IMR-90 (cell line): Measurements from ENCODE around the gene NIPAL4. TPM values are rescaled to one million over a fixed set of nuclear protein-coding genes. Genes with fewer than 3 reads are reported as not detected.

Experiments
- ATAC-seq: fragments of 200-7000 bp; cut with Tn5 transposase; 2 replicates; pipeline ENCODE4 v1.9.1; 2020; ENCODE audit warnings: low read depth, mild to moderate bottlenecking, moderate library complexity
- BruUV-seq: library from RNA; stranded (reverse); fragments of 400-500 nt; replicated peaks from 2 replicates; lab custom pipeline; 2021; lab: Mats Ljungman, UMichigan
- CTCF ChIA-PET: fragments of 300-600 bp; formaldehyde crosslinking; extraction: SDS; loops from one replicate; lab custom pipeline; 2021; ENCODE audit warnings: antibody characterized with exemption; lab: Yijun Ruan, JAX
- POLR2A ChIA-PET: fragments of 300-600 bp; sonication (Branson Sonifier 250); formaldehyde crosslinking; loops from one replicate; lab custom pipeline; 2022; ENCODE audit warnings: antibody characterized with exemption; ENCODE audit not compliant: unreplicated experiment; lab: Charles Lee
- DNase-seq: peaks from one replicate; pipeline ENCODE4 v3.0.0; 2013
- H2AFZ ChIP-seq: replicated peaks from 2 replicates; pipeline ENCODE3; 2013; ENCODE audit warnings: low read length, mild to moderate bottlenecking; ENCODE audit not compliant: poor library complexity
- H2AK5ac ChIP-seq: 2 replicates; pipeline ENCODE4 v1.6.1; 2013; ENCODE audit warnings: low read depth, low read length, inconsistent platforms
- H2AK9ac ChIP-seq: replicated peaks from 2 replicates; pipeline ENCODE3; 2013; ENCODE audit warnings: mild to moderate bottlenecking, low read depth, low read length, moderate library complexity; ENCODE audit not compliant: poor library complexity
- H2BK120ac ChIP-seq: 2 replicates; pipeline ENCODE4 v1.6.1; 2013; ENCODE audit warnings: low read depth, low read length, inconsistent platforms
- H2BK15ac ChIP-seq: 3 replicates; pipeline ENCODE4 v1.6.1; 2013; ENCODE audit warnings: low read depth, low read length, inconsistent platforms
- H2BK20ac ChIP-seq: 2 replicates; pipeline ENCODE4 v1.6.1; 2013; ENCODE audit warnings: low read depth, mild to moderate bottlenecking, inconsistent platforms, low read length, moderate library complexity
- H2BK5ac ChIP-seq: 2 replicates; pipeline ENCODE4 v1.6.1; 2013; ENCODE audit warnings: mild to moderate bottlenecking, low read depth, low read length, inconsistent platforms; ENCODE audit not compliant: poor library complexity, severe bottlenecking
- H3K14ac ChIP-seq: replicated peaks from 2 replicates; pipeline ENCODE4 v1.6.1; 2013; ENCODE audit warnings: low read depth, low read length, inconsistent platforms
- H3K18ac ChIP-seq: 2 replicates; pipeline ENCODE4 v1.6.1; 2013; ENCODE audit warnings: low read depth, low read length, control low read depth
- H3K23ac ChIP-seq: 2 replicates; pipeline ENCODE4 v1.6.1; 2013; ENCODE audit warnings: low read depth, low read length, inconsistent platforms
- H3K27ac ChIP-seq: 2 replicates; pipeline ENCODE4 v1.5.1; 2013; ENCODE audit warnings: mild to moderate bottlenecking, control low read depth, low read length; ENCODE audit not compliant: insufficient read depth
- H3K27me3 ChIP-seq: 2 replicates; pipeline ENCODE4 v1.6.1; 2013; ENCODE audit warnings: low read length; ENCODE audit not compliant: control insufficient read depth, insufficient read depth
- H3K36me3 ChIP-seq: 2 replicates; pipeline ENCODE4 v1.6.1; 2013; ENCODE audit warnings: low read length, mixed read lengths; ENCODE audit not compliant: control insufficient read depth, insufficient read depth
- H3K4ac ChIP-seq: 2 replicates; pipeline ENCODE4 v1.6.1; 2013; ENCODE audit warnings: low read depth, low read length, inconsistent platforms
- H3K4me1 ChIP-seq: 2 replicates; pipeline ENCODE4 v1.6.1; 2013; ENCODE audit warnings: low read length, mixed read lengths; ENCODE audit not compliant: control insufficient read depth, insufficient read depth
- H3K4me2 ChIP-seq: 2 replicates; pipeline ENCODE4 v1.6.1; 2013; ENCODE audit warnings: low read depth, mild to moderate bottlenecking, control low read depth, low read length, moderate library complexity
- H3K4me3 ChIP-seq: 2 replicates; pipeline ENCODE4 v1.5.1; 2013; ENCODE audit warnings: low read depth, mild to moderate bottlenecking, control low read depth, low read length, moderate library complexity; ENCODE audit not compliant: insufficient read depth
- H3K56ac ChIP-seq: 2 replicates; pipeline ENCODE4 v1.6.1; 2013; ENCODE audit warnings: low read length, inconsistent platforms; ENCODE audit not compliant: insufficient read depth; ENCODE audit errors: extremely low read depth
- H3K79me1 ChIP-seq, 2 experiments: 2 replicates each; pipeline ENCODE4 v1.6.1; 2013; ENCODE audit warnings: low read length in 2 of 2, inconsistent platforms in 1 of 2, low read depth in 1 of 2
- H3K9ac ChIP-seq: 2 replicates; pipeline ENCODE4 v1.6.1; 2013; ENCODE audit warnings: low read depth, low read length, control low read depth
- H3K9me1 ChIP-seq: 2 replicates; pipeline ENCODE4 v1.6.1; 2013; ENCODE audit warnings: low read length, inconsistent platforms; ENCODE audit not compliant: insufficient read depth
- H3K9me3 ChIP-seq: 2 replicates; pipeline ENCODE4 v1.6.1; 2013; ENCODE audit warnings: low read length; ENCODE audit not compliant: control insufficient read depth, insufficient read depth
- H4K20me1 ChIP-seq: 2 replicates; pipeline ENCODE4 v1.6.1; 2013; ENCODE audit warnings: low read length, inconsistent platforms; ENCODE audit not compliant: insufficient read depth
- H4K5ac ChIP-seq: 2 replicates; pipeline ENCODE4 v1.6.1; 2013; ENCODE audit warnings: mild to moderate bottlenecking, low read depth, low read length, control low read depth
- H4K8ac ChIP-seq, 2 experiments: 2 replicates each; pipeline ENCODE4 v1.6.1; 2013; ENCODE audit warnings: low read depth in 2 of 2, low read length in 2 of 2, control low read depth in 1 of 2, inconsistent platforms in 1 of 2
- H4K91ac ChIP-seq: 2 replicates; pipeline ENCODE4 v1.6.1; 2013; ENCODE audit warnings: low read depth, low read length, inconsistent platforms; ENCODE audit not compliant: insufficient read depth
- BHLHE40 ChIP-seq: fragments of 150-350 bp; IDR thresholded peaks from 2 replicates; pipeline ENCODE4 v1.6.1; 2016; ENCODE audit warnings: mild to moderate bottlenecking, low read depth, low read length
- POLR2A ChIP-seq: IDR thresholded peaks from 2 replicates; pipeline ENCODE4 v1.6.1; 2012; ENCODE audit warnings: mild to moderate bottlenecking, low read depth, low read length
- WGBS, 2 experiments: methylation state at CpG; one replicate each; pipeline versions ENCODE4 v1.1.5 to v1.1.7; 2013; ENCODE audit warnings: missing lambda C conversion rate in 2 of 2; ENCODE audit not compliant: insufficient read length in 1 of 2; ENCODE audit errors: extremely low coverage in 2 of 2; 5-methylcytosine and 5-hydroxymethylcytosine counted together
- dilution Hi-C: fragments of 300-500 bp; cut with HindIII; formaldehyde crosslinking; loops from one replicate; pipeline ENCODE4 v1.14.3; 2018; ENCODE audit warnings: low sequenced_read_pairs; ENCODE audit not compliant: unreplicated experiment
- in situ Hi-C: fragments of 300-500 bp; cut with MboI; formaldehyde crosslinking; loops from 3 replicates; pipeline ENCODE4 v1.14.3; 2019; ENCODE audit warnings: low sequenced_read_pairs, inconsistent platforms, mixed read lengths
- intact Hi-C: fragments of 100-400 bp; cut with micrococcal nuclease; formaldehyde crosslinking; loops from 2 replicates; pipeline ENCODE4 v1.10.0; 2022
- polyA plus RNA-seq, 3 experiments: library from polyadenylated mRNA; depleted of rRNA; stranded (reverse); fragments of >200 nt; gene quantifications; 2 replicates each; pipeline ENCODE4 v1.2.3, GENCODE V29; 2012; ENCODE audit warnings: low replicate concordance in 1 of 3
- total RNA-seq: library from RNA; depleted of rRNA; stranded (reverse); fragments of >200 nt; gene quantifications from 2 replicates; pipeline ENCODE4 v1.2.3, GENCODE V29; 2012

The NIPAL4 gene
- total and polyA plus RNA-seq, 2 of the 4 experiments (the other 2 are of a cell fraction) = 0.18 to 0.39 TPM

DNA sequence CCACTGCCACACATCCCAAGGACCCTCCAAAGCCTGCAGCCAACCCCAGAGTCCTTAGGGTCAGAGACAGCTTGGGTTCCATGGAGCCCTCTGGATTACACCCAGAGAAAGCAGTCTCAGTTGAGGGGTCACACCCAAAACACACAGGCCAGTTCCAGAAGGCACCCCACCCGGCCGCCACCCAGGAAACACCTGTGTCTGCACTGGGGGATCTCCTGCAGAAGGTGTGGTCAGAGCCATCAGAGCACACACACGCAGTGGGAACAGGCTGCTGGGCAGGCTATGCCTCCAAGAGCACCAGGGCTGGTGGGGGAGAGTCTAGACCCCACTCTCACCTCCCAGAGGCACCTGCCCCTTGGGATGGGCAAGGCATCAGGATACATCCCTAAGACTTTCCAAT lies 27.3 kb downstream of the NIPAL4 start:
- DNase-seq = no peak
- H2BK5ac ChIP-seq = no peak overlapping the region
- H3K4me3 ChIP-seq = no peak overlapping the region
- TF ChIP-seq BHLHE40 (no peak), POLR2A (no peak)
- H4K20me1 ChIP-seq = peaks cover 2% of the 10 kb centered on the region; the same call in 1 of the 2 replicates
- in situ Hi-C loops (no loop called here), dilution Hi-C loops (no loop called here), intact Hi-C loops (no loop called here)
- no peak overlapping the region for H2AFZ ChIP-seq
- no peak overlapping the region for H3K4me2 ChIP-seq
- no peak overlapping the region for H2AK5ac ChIP-seq
- H2AK9ac ChIP-seq = no peak overlapping the region
- no peak overlapping the region for H3K56ac ChIP-seq
- no peaks in the 10 kb centered on the region for H3K9me3 ChIP-seq
- H2BK20ac ChIP-seq = no peak overlapping the region
- H3K79me1 ChIP-seq = peaks cover 16 to 29% of the 10 kb centered on the region in 2 experiments
- H3K27me3 ChIP-seq = no peaks in the 10 kb centered on the region
- H2BK120ac ChIP-seq = no peak overlapping the region
- H3K4ac ChIP-seq = no peak overlapping the region
- peaks cover 42% of the 10 kb centered on the region for H3K36me3 ChIP-seq
- no peak overlapping the region for H3K23ac ChIP-seq
- no peak overlapping the region for H2BK15ac ChIP-seq
- no peak overlapping the region for H3K9ac ChIP-seq
- BruUV-seq = no TSS peak
- peaks cover 2% of the 10 kb centered on the region; the same call in 1 of the 2 replicates for H3K4me1 ChIP-seq
- H3K18ac ChIP-seq = no peak overlapping the region
- no peak overlapping the region for H4K5ac ChIP-seq
- POLR2A ChIA-PET = no interaction called here
- no peak for ATAC-seq
- WGBS, 2 experiments = no CpG with 5 or more reads among the region's 3 CpGs
- H3K9me1 ChIP-seq = no peaks in the 10 kb centered on the region; the same call in 1 of the 2 replicates
- no peak overlapping the region for H4K8ac ChIP-seq
- CTCF ChIA-PET = no interaction called here
- H4K91ac ChIP-seq = no peak overlapping the region
- H3K27ac ChIP-seq = no peak overlapping the region
- H3K14ac ChIP-seq = no peak overlapping the region
